DOHH2 (cell line): Measurements from ENCODE around the gene SCN1B.

Experiments
- EZH2phosphoT487 ChIP-seq: fragments of 200-600 bp; sonication (generic); IDR thresholded peaks from 2 replicates; pipeline ENCODE4 v1.6.1; 2017; ENCODE audit warnings: borderline replicate concordance, mild to moderate bottlenecking, antibody characterized with exemption, low read length, moderate library complexity, mixed read lengths
- TF ChIP-seq, protein P1 (sequence below): fragments of 200-600 bp; sonication (generic); IDR thresholded peaks from one replicate; pipeline ENCODE4 v1.5.1; 2014; ENCODE audit warnings: antibody characterized with exemption, mild to moderate bottlenecking, low read depth, low read length; ENCODE audit not compliant: poor library complexity, severe bottlenecking

DNA sequence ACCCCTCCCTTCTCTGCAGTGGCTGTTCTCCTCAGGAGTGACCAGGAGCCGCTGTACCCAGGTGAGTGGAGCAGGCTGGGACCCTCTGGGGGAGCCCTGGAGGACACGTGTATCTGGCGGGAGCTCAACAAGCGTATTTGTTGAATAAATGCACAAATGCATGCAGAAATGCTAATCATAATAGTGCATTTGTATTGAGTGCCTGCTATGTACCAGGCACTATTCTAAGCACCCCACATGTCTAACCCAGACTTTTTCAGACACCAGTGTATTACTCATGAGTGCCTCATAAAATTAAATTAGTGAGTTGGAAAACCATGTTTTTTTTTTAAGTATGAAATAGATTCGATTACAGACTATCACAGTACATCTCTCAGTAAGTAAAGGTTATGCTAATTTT lies 19.2 kb downstream of the SCN1B start:
- TF ChIP-seq, protein P1, sequence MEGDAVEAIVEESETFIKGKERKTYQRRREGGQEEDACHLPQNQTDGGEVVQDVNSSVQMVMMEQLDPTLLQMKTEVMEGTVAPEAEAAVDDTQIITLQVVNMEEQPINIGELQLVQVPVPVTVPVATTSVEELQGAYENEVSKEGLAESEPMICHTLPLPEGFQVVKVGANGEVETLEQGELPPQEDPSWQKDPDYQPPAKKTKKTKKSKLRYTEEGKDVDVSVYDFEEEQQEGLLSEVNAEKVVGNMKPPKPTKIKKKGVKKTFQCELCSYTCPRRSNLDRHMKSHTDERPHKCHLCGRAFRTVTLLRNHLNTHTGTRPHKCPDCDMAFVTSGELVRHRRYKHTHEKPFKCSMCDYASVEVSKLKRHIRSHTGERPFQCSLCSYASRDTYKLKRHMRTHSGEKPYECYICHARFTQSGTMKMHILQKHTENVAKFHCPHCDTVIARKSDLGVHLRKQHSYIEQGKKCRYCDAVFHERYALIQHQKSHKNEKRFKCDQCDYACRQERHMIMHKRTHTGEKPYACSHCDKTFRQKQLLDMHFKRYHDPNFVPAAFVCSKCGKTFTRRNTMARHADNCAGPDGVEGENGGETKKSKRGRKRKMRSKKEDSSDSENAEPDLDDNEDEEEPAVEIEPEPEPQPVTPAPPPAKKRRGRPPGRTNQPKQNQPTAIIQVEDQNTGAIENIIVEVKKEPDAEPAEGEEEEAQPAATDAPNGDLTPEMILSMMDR, result no peak
- no peak for TF ChIP-seq EZH2phosphoT487
